T-helper 1 cell treated with Interleukin-12 subunit alpha and Interleukin-12 subunit beta and Interleukin-4 antibody, amounts not matched to agents 30 μg/mL and 1 μg/mL, for 36 hours (primary cell): ENCODE measurements around the gene NAXE.
"Not testable (repeated sequence)": the region's sequence is repeated elsewhere in the genome, so short reads cannot be mapped to it uniquely, and the experiment has no call there.

ENCODE experiments used
- H3K27ac Mint-ChIP-seq: one replicate; pipeline ENCODE4 v1.8.0; 2021; ENCODE audit warnings: mild to moderate bottlenecking, mixed read lengths
- H3K27me3 Mint-ChIP-seq: one replicate; pipeline ENCODE4 v1.8.0; 2021; ENCODE audit warnings: low read depth, mixed read lengths
- H3K36me3 Mint-ChIP-seq: one replicate; pipeline ENCODE4 v1.8.0; 2021; ENCODE audit warnings: low read depth, mixed read lengths
- H3K4me1 Mint-ChIP-seq: one replicate; pipeline ENCODE4 v1.8.0; 2021; ENCODE audit warnings: low read depth, mixed read lengths
- H3K4me3 Mint-ChIP-seq: one replicate; pipeline ENCODE4 v1.8.0; 2021; ENCODE audit warnings: mild to moderate bottlenecking, moderate library complexity, mixed read lengths
- H3K9me3 Mint-ChIP-seq: one replicate; pipeline ENCODE4 v1.8.0; 2021; ENCODE audit warnings: mixed read lengths

The NAXE gene

GRCh38 chr1:156581661-156582387, 9.8 kb upstream of the NAXE start:
- Mint-ChIP-seq H3K36me3 (no peaks in the 10 kb centered on the region), H3K4me3 (peak overlapping the region; percentile 74), H3K27me3 (no peaks in the 10 kb centered on the region), H3K9me3 (no peaks in the 10 kb centered on the region), H3K27ac (peak overlapping the region; percentile 81), H3K4me1 (peaks cover 13% of the 10 kb centered on the region)

- Mint-ChIP-seq H3K4me1 (peaks cover 13% of the 10 kb centered on the region), H3K36me3 (no peaks in the 10 kb centered on the region), H3K9me3 (no peaks in the 10 kb centered on the region), H3K27ac (peak overlapping the region; percentile 81), H3K4me3 (peak overlapping the region; percentile 74), H3K27me3 (no peaks in the 10 kb centered on the region)
Observed at GRCh38 chr1:156582388-156583017, 9.1 kb upstream of the NAXE start.

- H3K27me3 Mint-ChIP-seq: no peaks in the 10 kb centered on the region
- peaks cover 13% of the 10 kb centered on the region for H3K4me1 Mint-ChIP-seq
- H3K4me3 Mint-ChIP-seq: no peak overlapping the region
- H3K36me3 Mint-ChIP-seq: no peaks in the 10 kb centered on the region
- no peaks in the 10 kb centered on the region for H3K9me3 Mint-ChIP-seq
- no peak overlapping the region for H3K27ac Mint-ChIP-seq
Observed at GRCh38 chr1:156583821-156584622, 7.6 kb upstream of the NAXE start.

GRCh38 chr1:156584813-156585212, 6.8 kb upstream of the NAXE start:
- H3K4me3 Mint-ChIP-seq: no peak overlapping the region
- no peaks in the 10 kb centered on the region for H3K27me3 Mint-ChIP-seq
- peaks cover 13% of the 10 kb centered on the region for H3K4me1 Mint-ChIP-seq
- no peaks in the 10 kb centered on the region for H3K36me3 Mint-ChIP-seq
- H3K9me3 Mint-ChIP-seq: no peaks in the 10 kb centered on the region
- H3K27ac Mint-ChIP-seq: no peak overlapping the region

GRCh38 chr1:156586323-156586722, 5.3 kb upstream of the NAXE start:
- H3K9me3 Mint-ChIP-seq: no peaks in the 10 kb centered on the region
- peaks cover 15% of the 10 kb centered on the region for H3K4me1 Mint-ChIP-seq
- H3K27me3 Mint-ChIP-seq: no peaks in the 10 kb centered on the region
- H3K4me3 Mint-ChIP-seq: no peak overlapping the region
- H3K36me3 Mint-ChIP-seq: no peaks in the 10 kb centered on the region
- H3K27ac Mint-ChIP-seq: no peak overlapping the region

- H3K27me3 Mint-ChIP-seq: no peaks in the 10 kb centered on the region
- H3K27ac Mint-ChIP-seq: no peak overlapping the region
- no peaks in the 10 kb centered on the region for H3K36me3 Mint-ChIP-seq
- no peaks in the 10 kb centered on the region for H3K9me3 Mint-ChIP-seq
- H3K4me1 Mint-ChIP-seq: peaks cover 15% of the 10 kb centered on the region
- H3K4me3 Mint-ChIP-seq: no peak overlapping the region
Observed at GRCh38 chr1:156586892-156587477, 4.6 kb upstream of the NAXE start.

- peaks cover 14% of the 10 kb centered on the region for H3K4me1 Mint-ChIP-seq
- H3K36me3 Mint-ChIP-seq, H3K4me3 Mint-ChIP-seq: not testable (repeated sequence)
Observed at GRCh38 chr1:156587927-156588326, 3.6 kb upstream of the NAXE start.

GRCh38 chr1:156589546-156589945, 2.0 kb upstream of the NAXE start:
- Mint-ChIP-seq H3K36me3 (peaks cover 3% of the 10 kb centered on the region), H3K9me3 (no peaks in the 10 kb centered on the region), H3K27ac (no peak overlapping the region), H3K4me1 (peaks cover 12% of the 10 kb centered on the region), H3K4me3 (no peak overlapping the region), H3K27me3 (no peaks in the 10 kb centered on the region)

More at GRCh38 chr1:156587927-156588326, 3.6 kb upstream of the NAXE start:
- not testable (repeated sequence) for H3K27ac Mint-ChIP-seq, H3K9me3 Mint-ChIP-seq, H3K27me3 Mint-ChIP-seq

GRCh38 chr1:156590326-156591180, 1.0 kb upstream of the NAXE start:
- Mint-ChIP-seq H3K9me3 (no peaks in the 10 kb centered on the region), H3K36me3 (peaks cover 10% of the 10 kb centered on the region), H3K4me3 (peak overlapping the region; percentile 71), H3K27ac (no peak overlapping the region), H3K27me3 (no peaks in the 10 kb centered on the region), H3K4me1 (peaks cover 17% of the 10 kb centered on the region)

- peak overlapping the region; percentile 71 for H3K4me3 Mint-ChIP-seq
- H3K27me3 Mint-ChIP-seq: no peaks in the 10 kb centered on the region
- H3K9me3 Mint-ChIP-seq: no peaks in the 10 kb centered on the region
- H3K27ac Mint-ChIP-seq: peak overlapping the region; percentile 72
- peaks cover 17% of the 10 kb centered on the region for H3K4me1 Mint-ChIP-seq
- peaks cover 15% of the 10 kb centered on the region for H3K36me3 Mint-ChIP-seq
Observed at GRCh38 chr1:156591181-156591431, 470 bp upstream of the NAXE start.

GRCh38 chr1:156592158-156592909, 758 bp downstream of the NAXE start:
- H3K9me3 Mint-ChIP-seq: no peaks in the 10 kb centered on the region
- H3K27ac Mint-ChIP-seq: peak overlapping the region; percentile 9
- H3K36me3 Mint-ChIP-seq: peaks cover 25% of the 10 kb centered on the region
- H3K4me3 Mint-ChIP-seq: peak overlapping the region; percentile 56
- no peaks in the 10 kb centered on the region for H3K27me3 Mint-ChIP-seq
- H3K4me1 Mint-ChIP-seq: peaks cover 17% of the 10 kb centered on the region

GRCh38 chr1:156592910-156593660, 1.5 kb downstream of the NAXE start:
- peak overlapping the region; percentile 56 for H3K4me3 Mint-ChIP-seq

GRCh38 chr1:156593661-156593989, 2.0 kb downstream of the NAXE start:
- H3K9me3 Mint-ChIP-seq: no peaks in the 10 kb centered on the region
- no peak overlapping the region for H3K4me3 Mint-ChIP-seq
- peaks cover 17% of the 10 kb centered on the region for H3K4me1 Mint-ChIP-seq
- H3K27me3 Mint-ChIP-seq: no peaks in the 10 kb centered on the region
- no peak overlapping the region for H3K27ac Mint-ChIP-seq
- peaks cover 30% of the 10 kb centered on the region for H3K36me3 Mint-ChIP-seq

More at GRCh38 chr1:156592910-156593660, 1.5 kb downstream of the NAXE start:
- Mint-ChIP-seq H3K36me3 (peaks cover 26% of the 10 kb centered on the region), H3K27me3 (no peaks in the 10 kb centered on the region), H3K4me1 (peaks cover 17% of the 10 kb centered on the region), H3K9me3 (no peaks in the 10 kb centered on the region), H3K27ac (peak overlapping the region; percentile 9)
